Stimulated activated memory B cell treated with anti-CD40 and anti-IgM and Interleukin-4, amounts not matched to agents 10 μg/mL and 1 μg/mL and 100 μg/mL, for 72 hours (primary cell): Measurements from ENCODE around the gene KANSL3.
A peak's percentile ranks its signal among the peaks of the same experiment; 100 is the strongest.

Experiments
- ATAC-seq: fragments of 150-1000 bp; cut with Tn5 transposase; 2 replicates; pipeline ENCODE4 v1.10.0; 2021
- H3K27ac Mint-ChIP-seq: one replicate; pipeline ENCODE4 v1.8.0; 2022; ENCODE audit warnings: mild to moderate bottlenecking, mixed read lengths
- H3K27me3 Mint-ChIP-seq: one replicate; pipeline ENCODE4 v1.8.0; 2022; ENCODE audit warnings: mixed read lengths
- H3K36me3 Mint-ChIP-seq: one replicate; pipeline ENCODE4 v1.8.0; 2022; ENCODE audit warnings: mixed read lengths
- H3K4me1 Mint-ChIP-seq: one replicate; pipeline ENCODE4 v1.8.0; 2022; ENCODE audit warnings: mixed read lengths
- H3K4me3 Mint-ChIP-seq: one replicate; pipeline ENCODE4 v1.8.0; 2022; ENCODE audit warnings: mild to moderate bottlenecking, moderate library complexity, mixed read lengths
- H3K9me3 Mint-ChIP-seq: one replicate; pipeline ENCODE4 v1.8.0; 2022; ENCODE audit warnings: mixed read lengths

The KANSL3 gene

GRCh38 chr2:96633641-96634040 is 4.5 kb downstream of the KANSL3 start:
- H3K27ac Mint-ChIP-seq = no peak overlapping the region
- no peak for ATAC-seq

GRCh38 chr2:96631804-96632435 is 6.2 kb downstream of the KANSL3 start:
- no peak for ATAC-seq
- Mint-ChIP-seq H3K27ac (no peak overlapping the region), H3K27me3 (no peaks in the 10 kb centered on the region), H3K4me3 (no peak overlapping the region), H3K4me1 (peaks cover 25% of the 10 kb centered on the region), H3K36me3 (peaks cover 20% of the 10 kb centered on the region), H3K9me3 (no peaks in the 10 kb centered on the region)

More at GRCh38 chr2:96633641-96634040, 4.5 kb downstream of the KANSL3 start:
- Mint-ChIP-seq H3K27me3 (no peaks in the 10 kb centered on the region), H3K4me3 (no peak overlapping the region), H3K4me1 (peaks cover 31% of the 10 kb centered on the region), H3K36me3 (peaks cover 13% of the 10 kb centered on the region), H3K9me3 (no peaks in the 10 kb centered on the region)

- H3K4me1 Mint-ChIP-seq = no peaks in the 10 kb centered on the region
- H3K27ac Mint-ChIP-seq = no peak overlapping the region
- peaks cover 25% of the 10 kb centered on the region for H3K36me3 Mint-ChIP-seq
- no peaks in the 10 kb centered on the region for H3K27me3 Mint-ChIP-seq
- no peak for ATAC-seq
- no peak overlapping the region for H3K4me3 Mint-ChIP-seq
- no peaks in the 10 kb centered on the region for H3K9me3 Mint-ChIP-seq
Observed at GRCh38 chr2:96626553-96626942, 11.6 kb downstream of the KANSL3 start.

- Mint-ChIP-seq H3K36me3 (peaks cover 25% of the 10 kb centered on the region), H3K4me1 (no peaks in the 10 kb centered on the region), H3K9me3 (no peaks in the 10 kb centered on the region), H3K27me3 (no peaks in the 10 kb centered on the region), H3K4me3 (no peak overlapping the region), H3K27ac (no peak overlapping the region)
- ATAC-seq = no peak
Observed at GRCh38 chr2:96625571-96626552, 12.2 kb downstream of the KANSL3 start.

GRCh38 chr2:96623116-96623515 is 15.0 kb downstream of the KANSL3 start:
- no peaks in the 10 kb centered on the region for H3K4me1 Mint-ChIP-seq

GRCh38 chr2:96622544-96622943 is 15.6 kb downstream of the KANSL3 start:
- Mint-ChIP-seq H3K27ac (no peak overlapping the region), H3K9me3 (no peaks in the 10 kb centered on the region), H3K4me3 (no peak overlapping the region), H3K36me3 (peaks cover 30% of the 10 kb centered on the region), H3K27me3 (no peaks in the 10 kb centered on the region), H3K4me1 (no peaks in the 10 kb centered on the region)
- no peak for ATAC-seq

More at GRCh38 chr2:96623116-96623515, 15.0 kb downstream of the KANSL3 start:
- H3K4me3 Mint-ChIP-seq = no peak overlapping the region
- ATAC-seq = no peak
- H3K27ac Mint-ChIP-seq = no peak overlapping the region
- H3K27me3 Mint-ChIP-seq = no peaks in the 10 kb centered on the region
- peaks cover 34% of the 10 kb centered on the region for H3K36me3 Mint-ChIP-seq
- no peaks in the 10 kb centered on the region for H3K9me3 Mint-ChIP-seq

GRCh38 chr2:96618596-96619283 is 19.4 kb downstream of the KANSL3 start:
- H3K4me3 Mint-ChIP-seq = no peak overlapping the region
- H3K36me3 Mint-ChIP-seq = peaks cover 28% of the 10 kb centered on the region
- no peak for ATAC-seq
- no peaks in the 10 kb centered on the region for H3K4me1 Mint-ChIP-seq
- H3K27ac Mint-ChIP-seq = no peak overlapping the region
- no peaks in the 10 kb centered on the region for H3K27me3 Mint-ChIP-seq
- no peaks in the 10 kb centered on the region for H3K9me3 Mint-ChIP-seq

- Mint-ChIP-seq H3K4me1 (no peaks in the 10 kb centered on the region), H3K27ac (no peak overlapping the region), H3K36me3 (peaks cover 36% of the 10 kb centered on the region), H3K4me3 (no peak overlapping the region), H3K9me3 (no peaks in the 10 kb centered on the region), H3K27me3 (no peaks in the 10 kb centered on the region)
- ATAC-seq = no peak
Observed at GRCh38 chr2:96617012-96617411, 21.1 kb downstream of the KANSL3 start.

- ATAC-seq = no peak
- Mint-ChIP-seq H3K4me1 (no peaks in the 10 kb centered on the region), H3K9me3 (no peaks in the 10 kb centered on the region), H3K27ac (no peak overlapping the region), H3K36me3 (peaks cover 41% of the 10 kb centered on the region), H3K27me3 (no peaks in the 10 kb centered on the region), H3K4me3 (no peak overlapping the region)
Observed at GRCh38 chr2:96616535-96616934, 21.6 kb downstream of the KANSL3 start.

- Mint-ChIP-seq H3K4me3 (no peak overlapping the region), H3K4me1 (no peaks in the 10 kb centered on the region), H3K9me3 (no peaks in the 10 kb centered on the region), H3K27me3 (no peaks in the 10 kb centered on the region), H3K36me3 (peaks cover 45% of the 10 kb centered on the region), H3K27ac (no peak overlapping the region)
- no peak for ATAC-seq
Observed at GRCh38 chr2:96616128-96616527, 22.0 kb downstream of the KANSL3 start.

- H3K27me3 Mint-ChIP-seq = no peaks in the 10 kb centered on the region
- H3K9me3 Mint-ChIP-seq = no peaks in the 10 kb centered on the region
- H3K4me1 Mint-ChIP-seq = peaks cover 11% of the 10 kb centered on the region
- no peak for ATAC-seq
- peak overlapping the region; percentile 55 for H3K27ac Mint-ChIP-seq
- H3K36me3 Mint-ChIP-seq = peaks cover 92% of the 10 kb centered on the region
- no peak overlapping the region for H3K4me3 Mint-ChIP-seq
Observed at GRCh38 chr2:96608469-96609455, 29.4 kb downstream of the KANSL3 start.

GRCh38 chr2:96604104-96604503 is 34.0 kb downstream of the KANSL3 start:
- no peak overlapping the region for H3K4me3 Mint-ChIP-seq
- no peak for ATAC-seq
- H3K4me1 Mint-ChIP-seq = peaks cover 16% of the 10 kb centered on the region
- H3K36me3 Mint-ChIP-seq = peaks cover 79% of the 10 kb centered on the region
- no peaks in the 10 kb centered on the region for H3K9me3 Mint-ChIP-seq
- H3K27ac Mint-ChIP-seq = no peak overlapping the region
- no peaks in the 10 kb centered on the region for H3K27me3 Mint-ChIP-seq

- no peaks in the 10 kb centered on the region for H3K9me3 Mint-ChIP-seq
- no peak overlapping the region for H3K4me3 Mint-ChIP-seq
- H3K4me1 Mint-ChIP-seq = peaks cover 7% of the 10 kb centered on the region
- peak overlapping the region; percentile 62 for H3K27ac Mint-ChIP-seq
- H3K36me3 Mint-ChIP-seq = peaks cover 77% of the 10 kb centered on the region
- no peak for ATAC-seq
- H3K27me3 Mint-ChIP-seq = no peaks in the 10 kb centered on the region
Observed at GRCh38 chr2:96602330-96602823, 35.7 kb downstream of the KANSL3 start.
